ENCODE results near the gene KATNIP. TPM values are rescaled to one million over a fixed set of nuclear protein-coding genes. Genes with fewer than 3 reads are reported as not detected.
"Not testable (repeated sequence)": the region's sequence is repeated elsewhere in the genome, so short reads cannot be mapped to it uniquely, and the experiment has no call there.

KATNIP gene
- polyA plus RNA-seq, 1 of the 3 experiments (the other 2 are of a cell fraction), result 25.5 TPM

- TF ChIP-seq USF2 (IDR thresholded peaks at IDR 0.05; ENCODE audit: borderline replicate concordance, low read depth, low read length), result no peak
- no peak for TF ChIP-seq FOXJ3 (CRISPR knock-in tag; IDR thresholded peaks at IDR 0.05)
- TF ChIP-seq RFX5 (IDR thresholded peaks at IDR 0.05; ENCODE audit: low read length), result no peak
- TF ChIP-seq MXI1 (IDR thresholded peaks at IDR 0.05; ENCODE audit: low read depth, low read length), result no peak
- no peak for TF ChIP-seq CHD2 (IDR thresholded peaks at IDR 0.05; ENCODE audit: low read length, partially characterized antibody)
- TF ChIP-seq SMC3 (IDR thresholded peaks at IDR 0.05; ENCODE audit: low read depth, low read length), result no peak
- TF ChIP-seq TEAD4 (IDR thresholded peaks at IDR 0.05; ENCODE audit: borderline replicate concordance, insufficient read depth), result no peak
- no peak for TF ChIP-seq EP300 (IDR thresholded peaks at IDR 0.05; ENCODE audit: borderline replicate concordance in 1 of 2, low read depth in 1 of 2, low read length in 1 of 2)
Measured at GRCh38 chr16:27566417-27566816, 16.5 kb downstream of the KATNIP start (continued).

- no peak for TF ChIP-seq CTCF (IDR thresholded peaks at IDR 0.05)
- TF ChIP-seq RXRA (IDR thresholded peaks at IDR 0.05; ENCODE audit: borderline replicate concordance, low read depth), result no peak
- no peak for TF ChIP-seq NFIC (IDR thresholded peaks at IDR 0.05; ENCODE audit: borderline replicate concordance)
- no peak for TF ChIP-seq TCF12 (IDR thresholded peaks at IDR 0.05)
- no peak for TF ChIP-seq IRF3 (IDR thresholded peaks at IDR 0.05; ENCODE audit: low read depth, low read length)
- TF ChIP-seq FOXM1 (IDR thresholded peaks at IDR 0.05; ENCODE audit: low read depth), result no peak
- no peak for TF ChIP-seq SIN3A (IDR thresholded peaks at IDR 0.05; ENCODE audit: borderline replicate concordance, low read depth, low read length)
- TF ChIP-seq PBX3 (IDR thresholded peaks at IDR 0.05), result no peak
- no peak for TF ChIP-seq EZH2phosphoT487 (IDR thresholded peaks at IDR 0.05; ENCODE audit: borderline replicate concordance, low read depth)
- TF ChIP-seq NRF1 (IDR thresholded peaks at IDR 0.05; ENCODE audit: low read depth, low read length), result no peak
- TF ChIP-seq MAX (IDR thresholded peaks at IDR 0.05; ENCODE audit: low read depth), result no peak
- TF ChIP-seq FOSL2 (IDR thresholded peaks at IDR 0.05; ENCODE audit: borderline replicate concordance, low read depth), result no peak
- no peak for TF ChIP-seq JUND (IDR thresholded peaks at IDR 0.05)
- no peak for TF ChIP-seq TAF1 (IDR thresholded peaks at IDR 0.05; ENCODE audit: borderline replicate concordance, low read depth, low read length)
- TF ChIP-seq RAD21 (IDR thresholded peaks at IDR 0.05; ENCODE audit: low read length), result no peak
- TF ChIP-seq EP300 (IDR thresholded peaks at IDR 0.05; ENCODE audit: borderline replicate concordance in 1 of 2, low read depth in 1 of 2, low read length in 1 of 2), result no peak
- TF ChIP-seq POLR2AphosphoS5 (IDR thresholded peaks at IDR 0.05; ENCODE audit: low read depth, low read length), result no peak
- TF ChIP-seq ELF1 (IDR thresholded peaks at IDR 0.05), result no peak
- TF ChIP-seq RFX5 (IDR thresholded peaks at IDR 0.05; ENCODE audit: low read length), result no peak
- Histone ChIP-seq H3K36me3 (replicated peaks in 1 of 2; ENCODE audit: control insufficient read depth in 1 of 2, insufficient read depth in 2 of 2, low read length in 1 of 2) (peaks cover 0 to 8% of the 10 kb centered on the region in 2 experiments), H3K27ac (ENCODE audit: low read depth in 2 of 2, low read length in 1 of 2) (no peak overlapping the region), H3K9me2 (no peaks in the 10 kb centered on the region), H3K4me3 (ENCODE audit: low read depth in 2 of 2, low read length in 1 of 2) (no peak overlapping the region), H3K4me1 (ENCODE audit: control insufficient read depth in 1 of 2, insufficient read depth in 2 of 2, low read depth in 1 of 2, low read length in 1 of 2) (peaks cover 11 to 15% of the 10 kb centered on the region in 2 experiments; a peak in 2 of 4 replicates), H3K4me2 (no peak overlapping the region), H4K20me1 (ENCODE audit: insufficient read depth) (no peaks in the 10 kb centered on the region), H3K79me2 (ENCODE audit: insufficient read depth) (peaks cover 11% of the 10 kb centered on the region), H2AFZ (ENCODE audit: low read depth) (no peak overlapping the region), H3K9ac (no peak overlapping the region), H3K9me3 (no peaks in the 10 kb centered on the region), H3F3A (replicated peaks; ENCODE audit: insufficient read depth) (no peaks in the 10 kb centered on the region), H3K27me3 (ENCODE audit: insufficient read depth) (no peaks in the 10 kb centered on the region)
- ChIA-PET CTCF (interaction anchor here (0.6 kb wide), 1 partner anchor 29 kb away, joined by 3 read pairs; no protein-coding TSS in a partner anchor), POLR2A (no interaction called here)
- no peak for DNase-seq
- 72% methylated on average over 4 of the region's 4 CpGs for WGBS (ENCODE audit: low lambda C conversion rate)
Measured at GRCh38 chr16:27568077-27568476, 18.1 kb downstream of the KATNIP start.

GRCh38 chr16:27570986-27571385, 21.0 kb downstream of the KATNIP start:
- H3F3A ChIP-seq (replicated peaks; ENCODE audit: insufficient read depth); H4K20me1 ChIP-seq (ENCODE audit: insufficient read depth); H3K4me3 ChIP-seq (ENCODE audit: low read depth in 2 of 2, low read length in 1 of 2); POLR2A ChIA-PET; H3K9ac ChIP-seq; H3K4me2 ChIP-seq; DNase-seq; H3K9me3 ChIP-seq; H3K27me3 ChIP-seq (ENCODE audit: insufficient read depth); H3K36me3 ChIP-seq (replicated peaks in 1 of 2; ENCODE audit: control insufficient read depth in 1 of 2, insufficient read depth in 2 of 2, low read length in 1 of 2); H2AFZ ChIP-seq (ENCODE audit: low read depth); CTCF ChIA-PET; H3K9me2 ChIP-seq; H3K27ac ChIP-seq (ENCODE audit: low read depth in 2 of 2, low read length in 1 of 2): not testable (repeated sequence)
- H3K79me2 ChIP-seq (ENCODE audit: insufficient read depth), result peaks cover 11% of the 10 kb centered on the region
- peaks cover 9 to 11% of the 10 kb centered on the region in 2 experiments; a peak in 2 of 4 replicates for H3K4me1 ChIP-seq (ENCODE audit: control insufficient read depth in 1 of 2, insufficient read depth in 2 of 2, low read depth in 1 of 2, low read length in 1 of 2)
- 90% methylated on average over 8 of the region's 8 CpGs for WGBS (ENCODE audit: low lambda C conversion rate)

Data from SK-N-SH (cell line).